ENCODE results near the gene LENEP. TPM values are rescaled to one million over a fixed set of nuclear protein-coding genes. Genes with fewer than 3 reads are reported as not detected.

The LENEP gene
- polyA plus RNA-seq, 2 of the 4 experiments (the other 2 are of a cell fraction), result not detected

- Histone ChIP-seq H3K4me1 (peaks cover 20% of the 10 kb centered on the region), H3K4me2 (no peak overlapping the region), H3K27ac (peak overlapping the region in 1 of 2 experiments; percentile 45; a peak in 2 of 6 replicates), H3K4me3 (no peak overlapping the region), H3K9me3 (no peaks in the 10 kb centered on the region)
- ATAC-seq (no peak), DNase-seq (ENCODE audit: low read depth in 1 of 2, low spot score in 1 of 2) (no peak), FAIRE-seq (no peak)
- TF ChIP-seq MAX (IDR thresholded peaks at IDR 0.05), result no peak
- TF ChIP-seq FOSB (CRISPR knock-in tag; IDR thresholded peaks at IDR 0.05), result no peak
- TF ChIP-seq REST (IDR thresholded peaks at IDR 0.05), result no peak
- TF ChIP-seq POLR2AphosphoS2 (conservative IDR thresholded peaks at IDR 0.05; ENCODE audit: low read length), result no peak
- no peak for TF ChIP-seq EHMT2 (IDR thresholded peaks at IDR 0.05; ENCODE audit: low read depth)
- no peak for TF ChIP-seq ZC3H11A (IDR thresholded peaks at IDR 0.05)
- no peak for TF ChIP-seq CEBPB (IDR thresholded peaks at IDR 0.05)
- no peak for TF ChIP-seq CHD2 (IDR thresholded peaks at IDR 0.05; ENCODE audit: low read length, partially characterized antibody)
- no peak for TF ChIP-seq ZFP36 (IDR thresholded peaks at IDR 0.05; ENCODE audit: borderline replicate concordance, partially characterized antibody)
- TF ChIP-seq CBX2 (IDR thresholded peaks at IDR 0.05; ENCODE audit: borderline replicate concordance, low read depth), result no peak
- no peak for TF ChIP-seq ESRRA (IDR thresholded peaks at IDR 0.05; ENCODE audit: borderline replicate concordance, low read length)
- TF ChIP-seq TP53 (CRISPR knock-in tag; IDR thresholded peaks at IDR 0.05), result no peak
- TF ChIP-seq MAZ (IDR thresholded peaks at IDR 0.05; ENCODE audit: borderline replicate concordance, low read depth, low read length), result no peak
- no peak for TF ChIP-seq RNF2 (IDR thresholded peaks at IDR 0.05; ENCODE audit: borderline replicate concordance, low read depth)
- no peak for TF ChIP-seq ATOH8 (CRISPR knock-in tag; IDR thresholded peaks at IDR 0.05; ENCODE audit: low read depth)
- no peak for TF ChIP-seq PHF8 (IDR thresholded peaks at IDR 0.05; ENCODE audit: borderline replicate concordance, low read depth)
- no peak for TF ChIP-seq MAFK (IDR thresholded peaks at IDR 0.05; ENCODE audit: partially characterized antibody)
- no peak for TF ChIP-seq HEYL (CRISPR knock-in tag; IDR thresholded peaks at IDR 0.05)
- no peak for TF ChIP-seq ZSCAN20 (CRISPR knock-in tag; IDR thresholded peaks at IDR 0.05)
- TF ChIP-seq CHD4 (IDR thresholded peaks at IDR 0.05; ENCODE audit: borderline replicate concordance), result no peak
- WGBS (ENCODE audit: missing lambda C conversion rate), result 87% methylated on average over 6 of the region's 6 CpGs
- POLR2A ChIA-PET, result interaction anchor here (0.9 to 1.1 kb wide), 2 partner anchors 14 kb away, joined by 3 read pairs; no protein-coding TSS in a partner anchor
- CTCF ChIA-PET, result interaction anchor here (0.6 to 1.6 kb wide), 4 partner anchors 98 to 588 kb away, joined by 3 read pairs; no protein-coding TSS in a partner anchor
Measured at GRCh38 chr1:154987326-154987725, 6.1 kb upstream of the LENEP start.

- no peak for FAIRE-seq
- no peak for DNase-seq (ENCODE audit: low read depth in 1 of 2, low spot score in 1 of 2)
- Histone ChIP-seq H3K4me2 (no peak overlapping the region), H3K4me1 (peaks cover 22% of the 10 kb centered on the region; the same call in 2 of the 3 replicates), H3K4me3 (no peak overlapping the region), H3K27ac (no peak overlapping the region), H3K9me3 (no peaks in the 10 kb centered on the region)
- 89% methylated on average over 17 of the region's 17 CpGs for WGBS (ENCODE audit: missing lambda C conversion rate)
- TF ChIP-seq CTCF (IDR thresholded peaks at IDR 0.05) (0 out of 3 replicates have a peak, but pooled peaks have one; percentile 5), FOSB (CRISPR knock-in tag; IDR thresholded peaks at IDR 0.05) (no peak)
- CTCF ChIA-PET, result interaction anchor here (0.9 to 1.6 kb wide), 3 partner anchors 97 to 319 kb away, joined by 3 read pairs; no protein-coding TSS in a partner anchor
- ATAC-seq, result no peak
- POLR2A ChIA-PET, result interaction anchor here (0.5 to 0.9 kb wide), 3 partner anchors 11 to 52 kb away, joined by 3 read pairs; no protein-coding TSS in a partner anchor
Measured at GRCh38 chr1:154988058-154988954, 5.1 kb upstream of the LENEP start.

Measured in A549 (cell line).